Activated CD4-positive, alpha-beta memory T cell treated with anti-CD3 and anti-CD28 coated beads for 36 hours (primary cell): Measurements from ENCODE around the gene NDUFB6. TPM values are rescaled to one million over a fixed set of nuclear protein-coding genes. Genes with fewer than 3 reads are reported as not detected.
A peak's percentile ranks its signal among the peaks of the same experiment; 100 is the strongest.

Experiments used
- CTCF ChIA-PET: fragments of 350-600 bp; sonication (Branson Sonifier 250); formaldehyde crosslinking; loops from one replicate; lab custom pipeline; 2021; ENCODE audit warnings: antibody characterized with exemption, inconsistent platforms; lab: Charles Lee
- POLR2A ChIA-PET: fragments of 350-600 bp; sonication (Branson Sonifier 250); formaldehyde crosslinking; loops from one replicate; lab custom pipeline; 2021; ENCODE audit warnings: antibody characterized with exemption; lab: Charles Lee
- DNase-seq: peaks from one replicate; pipeline ENCODE4 v3.0.0-alpha.2; 2020
- H3K27ac Mint-ChIP-seq: one replicate; pipeline ENCODE4 v1.8.0; 2021; ENCODE audit warnings: mixed read lengths
- H3K27me3 Mint-ChIP-seq: one replicate; pipeline ENCODE4 v1.8.0; 2021; ENCODE audit warnings: mixed read lengths
- H3K36me3 Mint-ChIP-seq: one replicate; pipeline ENCODE4 v1.8.0; 2021; ENCODE audit warnings: mixed read lengths
- H3K4me1 Mint-ChIP-seq: one replicate; pipeline ENCODE4 v1.8.0; 2021; ENCODE audit warnings: low read depth, mixed read lengths
- H3K4me3 Mint-ChIP-seq: one replicate; pipeline ENCODE4 v1.8.0; 2021; ENCODE audit warnings: mild to moderate bottlenecking, mixed read lengths
- H3K9me3 Mint-ChIP-seq: one replicate; pipeline ENCODE4 v1.8.0; 2021; ENCODE audit warnings: mixed read lengths
- intact Hi-C: fragments of 100-400 bp; cut with micrococcal nuclease; formaldehyde crosslinking; loops from one replicate; pipeline ENCODE4 v1.15.1; 2023
- total RNA-seq, 2 experiments: library from RNA; stranded (reverse); gene quantifications; one replicate each; pipeline ENCODE4 v1.2.3, GENCODE V29; 2021

The NDUFB6 gene
- total RNA-seq, 2 experiments from 2014 or later, result 75.7 to 77.1 TPM

DNA sequence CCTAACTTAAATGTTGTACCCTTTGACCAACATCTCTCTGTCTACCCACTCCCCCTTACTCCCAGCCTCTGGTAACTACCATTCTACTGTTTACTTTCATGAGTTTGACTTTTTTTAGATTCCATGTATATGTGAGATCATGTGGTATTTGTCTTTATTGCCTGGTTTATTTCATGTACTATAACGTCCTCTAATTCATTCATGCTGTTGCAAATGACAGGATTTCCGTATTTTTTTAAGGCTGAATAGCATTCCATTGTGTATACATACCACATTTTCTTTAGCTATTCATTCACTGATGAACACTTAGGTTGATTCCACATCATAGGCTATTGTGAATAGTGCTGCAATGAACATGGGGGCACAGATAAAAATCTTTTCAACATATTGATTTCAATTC, 11.8 kb upstream of the NDUFB6 start:
- intact Hi-C loops, result loop anchor here (10.0 kb wide), 2 partner anchors 120 to 260 kb away; no protein-coding TSS in a partner anchor
- CTCF ChIA-PET, result interaction anchor here (1.3 to 4.1 kb wide), 3 partner anchors 13 to 383 kb away, joined by 3 to 26 read pairs (median 3); no protein-coding TSS in a partner anchor
- no peaks in the 10 kb centered on the region for H3K4me1 Mint-ChIP-seq

DNA sequence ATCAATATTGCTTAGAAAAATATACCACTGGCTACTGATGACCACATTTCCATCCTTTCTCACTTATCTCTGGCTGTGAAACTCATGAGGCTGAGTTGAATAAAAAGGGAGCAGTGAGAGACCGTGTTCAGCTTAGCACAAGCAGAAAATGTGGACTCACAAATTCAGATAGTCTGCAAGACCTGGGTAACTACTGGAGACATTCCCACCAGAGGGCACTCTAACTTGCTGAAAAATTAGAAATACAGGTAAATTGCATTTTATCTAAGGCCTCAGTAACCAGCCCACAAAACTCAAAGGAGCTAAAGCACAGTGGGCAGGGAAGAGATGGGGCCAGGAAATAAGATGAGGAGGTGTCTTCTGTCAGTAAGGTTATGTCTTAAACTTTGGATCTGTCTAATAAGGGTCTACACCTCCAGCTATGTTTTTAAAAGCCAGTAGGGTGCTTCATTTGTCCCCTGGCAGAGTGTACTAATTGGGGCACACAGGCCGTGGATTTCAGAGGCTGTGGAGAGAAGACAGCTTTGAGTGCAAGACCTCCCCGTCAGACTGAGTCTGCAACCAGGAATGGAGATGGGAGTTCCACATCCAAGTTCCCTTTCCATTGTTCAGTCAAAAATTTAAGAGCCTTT, 8.7 kb upstream of the NDUFB6 start:
- ChIA-PET POLR2A (no interaction called here), CTCF (interaction anchor here (0.7 to 8.2 kb wide), 15 partner anchors 9 to 387 kb away, joined by 3 to 502 read pairs (median 7); partner anchors contain the start of genes ACO1 and NDUFB6)
- Mint-ChIP-seq H3K4me3 (no peak overlapping the region), H3K4me1 (no peaks in the 10 kb centered on the region), H3K9me3 (no peaks in the 10 kb centered on the region), H3K27ac (no peak overlapping the region), H3K27me3 (peaks cover 20% of the 10 kb centered on the region), H3K36me3 (no peaks in the 10 kb centered on the region)
- peak; percentile 22 for DNase-seq
- intact Hi-C loops, result loop anchor here (10.0 kb wide), 2 partner anchors 123 to 263 kb away; no protein-coding TSS in a partner anchor

More for the DNA sequence above, 11.8 kb upstream of the NDUFB6 start:
- Mint-ChIP-seq H3K27me3 (peaks cover 10% of the 10 kb centered on the region), H3K27ac (no peak overlapping the region), H3K36me3 (no peaks in the 10 kb centered on the region), H3K4me3 (no peak overlapping the region), H3K9me3 (no peaks in the 10 kb centered on the region)
- no peak for DNase-seq
- POLR2A ChIA-PET, result no interaction called here

DNA sequence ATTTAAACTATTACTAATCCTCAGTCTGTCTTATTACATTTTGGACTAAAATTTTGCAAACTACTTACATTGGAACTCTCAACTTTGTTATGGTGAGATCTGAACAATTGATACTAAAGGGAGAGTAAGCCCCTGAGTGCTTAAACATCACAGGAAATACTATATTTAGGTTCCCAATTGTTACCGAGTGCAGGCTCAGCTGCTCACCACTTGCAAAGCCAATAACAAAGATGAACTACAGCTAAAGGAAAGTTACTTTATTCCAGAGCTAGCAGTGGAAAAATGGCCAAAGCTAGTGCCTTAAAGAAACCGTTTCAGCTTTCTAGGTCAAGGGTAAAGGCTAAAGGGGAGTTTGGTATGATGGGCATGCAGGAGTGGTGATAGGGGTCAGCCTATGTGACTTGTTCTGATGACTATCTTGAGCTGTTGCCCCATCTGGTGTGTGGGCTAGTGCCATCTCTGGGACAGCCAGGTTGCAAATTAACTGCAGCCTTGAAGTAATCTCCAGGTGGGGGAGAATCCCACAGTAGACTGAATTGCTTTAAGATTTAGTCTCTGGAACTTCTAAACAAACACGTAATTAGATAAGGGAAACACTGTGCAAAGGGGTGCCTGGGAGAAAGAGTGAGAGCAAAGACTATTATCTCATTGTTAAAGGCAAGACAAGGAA, 7.8 kb upstream of the NDUFB6 start:
- POLR2A ChIA-PET, result no interaction called here
- Mint-ChIP-seq H3K27me3 (peaks cover 17% of the 10 kb centered on the region), H3K9me3 (no peaks in the 10 kb centered on the region), H3K4me1 (no peaks in the 10 kb centered on the region), H3K36me3 (no peaks in the 10 kb centered on the region), H3K4me3 (no peak overlapping the region), H3K27ac (no peak overlapping the region)
- CTCF ChIA-PET, result interaction anchor here (0.7 to 8.2 kb wide), 21 partner anchors 8 to 388 kb away, joined by 3 to 502 read pairs (median 6); partner anchors contain the start of genes ACO1, NDUFB6 and RIGI
- no peak for DNase-seq
- intact Hi-C loops, result loop anchor here (10.0 kb wide), 2 partner anchors 124 to 264 kb away; no protein-coding TSS in a partner anchor

DNA sequence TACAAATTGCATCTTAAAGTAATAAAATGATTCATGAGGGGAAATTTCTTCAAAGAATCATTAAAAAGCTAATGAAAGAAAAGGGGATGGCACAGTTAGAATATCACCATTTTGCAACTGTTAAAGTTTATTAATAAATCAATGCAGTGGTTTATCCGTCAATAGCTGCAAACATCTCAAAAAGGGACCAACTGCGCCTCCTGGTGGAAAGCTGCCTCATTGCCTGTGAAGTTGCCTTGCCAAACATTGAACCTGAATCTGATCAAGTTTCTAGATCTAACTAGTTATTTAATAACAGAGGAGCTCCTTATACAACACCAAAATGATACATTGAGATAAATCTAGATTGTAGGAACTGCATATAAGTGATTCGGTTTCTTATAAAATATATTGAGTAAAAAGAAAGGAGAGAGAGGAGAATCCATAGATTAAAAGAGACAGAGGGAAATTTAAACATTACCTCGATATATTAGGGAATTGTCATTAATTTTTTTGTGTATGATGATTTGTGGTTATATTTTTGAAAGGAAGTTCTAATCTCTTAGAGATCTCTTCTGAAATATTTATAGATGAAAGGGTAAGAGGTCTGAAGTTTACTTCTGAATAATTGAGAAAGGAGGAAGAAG, 6.9 kb upstream of the NDUFB6 start:
- CTCF ChIA-PET, result interaction anchor here (0.6 to 8.2 kb wide), 43 partner anchors 7 to 422 kb away, joined by 3 to 502 read pairs (median 5); partner anchors contain the start of genes ACO1, APTX, NDUFB6 and RIGI
- POLR2A ChIA-PET, result interaction anchor here (1.6 kb wide), 1 partner anchor 201 kb away, joined by 6 read pairs; no protein-coding TSS in a partner anchor
- intact Hi-C loops, result loop anchor here (1.0 to 10.0 kb wide), 4 partner anchors 125 to 388 kb away; no protein-coding TSS in a partner anchor
- no peak overlapping the region for H3K4me3 Mint-ChIP-seq
- peaks cover 14% of the 10 kb centered on the region for H3K27me3 Mint-ChIP-seq
- peak; percentile 84 for DNase-seq
- H3K9me3 Mint-ChIP-seq, result no peaks in the 10 kb centered on the region
- H3K36me3 Mint-ChIP-seq, result no peaks in the 10 kb centered on the region
- H3K4me1 Mint-ChIP-seq, result no peaks in the 10 kb centered on the region
- H3K27ac Mint-ChIP-seq, result no peak overlapping the region

DNA sequence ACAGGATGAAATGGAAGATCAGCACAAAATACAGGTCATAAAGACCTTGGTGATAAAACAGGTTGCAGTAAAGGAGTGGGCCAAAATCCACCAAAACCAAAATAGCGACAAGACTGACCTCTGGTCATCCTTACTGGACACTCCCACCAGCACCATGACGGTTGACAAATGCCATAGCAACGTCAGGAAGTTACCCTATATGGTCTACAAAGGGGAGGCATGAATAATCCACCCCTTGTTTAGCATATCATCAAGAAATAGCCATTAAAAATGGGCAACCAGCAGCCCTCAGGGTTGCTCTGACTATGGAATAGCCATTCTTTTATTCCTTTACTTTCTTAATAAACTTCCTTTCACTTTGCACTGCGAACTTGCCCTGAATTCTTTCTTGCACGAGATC, 6.0 kb upstream of the NDUFB6 start:
- intact Hi-C loops, result loop anchor here (1.0 kb wide), 2 partner anchors 200 to 389 kb away; no protein-coding TSS in a partner anchor
- Mint-ChIP-seq H3K27ac (no peak overlapping the region), H3K36me3 (no peaks in the 10 kb centered on the region)

DNA sequence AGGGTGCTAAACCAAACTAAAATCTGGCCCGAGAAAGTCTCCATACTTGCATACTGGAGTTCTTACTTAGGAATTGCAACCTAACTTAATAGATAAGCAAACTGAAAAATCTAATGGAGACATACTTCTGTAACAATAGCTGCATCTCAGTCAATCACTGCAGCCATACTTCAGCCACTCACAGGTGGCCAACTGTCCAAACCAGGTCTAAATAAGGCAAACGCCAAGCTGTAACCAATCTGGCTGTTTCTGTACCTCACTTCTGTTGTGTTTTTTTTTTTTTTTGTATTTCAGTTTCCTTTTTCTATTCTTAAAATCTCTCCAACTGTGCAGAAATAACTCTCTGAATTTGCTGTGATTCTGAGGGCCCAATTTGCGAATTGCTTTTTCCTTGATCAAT, 4.4 kb upstream of the NDUFB6 start:
- no peak overlapping the region for H3K4me3 Mint-ChIP-seq
- CTCF ChIA-PET, result interaction anchor here (1.1 to 8.2 kb wide), 2 partner anchors 195 to 200 kb away, joined by 3 to 502 read pairs; no protein-coding TSS in a partner anchor
- no peaks in the 10 kb centered on the region for H3K9me3 Mint-ChIP-seq
- no peak overlapping the region for H3K27ac Mint-ChIP-seq
- H3K27me3 Mint-ChIP-seq, result peaks cover 13% of the 10 kb centered on the region
- peaks cover 2% of the 10 kb centered on the region for H3K36me3 Mint-ChIP-seq
- no peak for DNase-seq
- peaks cover 11% of the 10 kb centered on the region for H3K4me1 Mint-ChIP-seq
- intact Hi-C loops, result no loop called here
- POLR2A ChIA-PET, result no interaction called here

More for the DNA sequence above, 6.0 kb upstream of the NDUFB6 start:
- POLR2A ChIA-PET, result interaction anchor here (1.6 kb wide), 1 partner anchor 200 kb away, joined by 6 read pairs; no protein-coding TSS in a partner anchor
- H3K9me3 Mint-ChIP-seq, result no peaks in the 10 kb centered on the region
- peaks cover 1% of the 10 kb centered on the region for H3K4me1 Mint-ChIP-seq
- no peak overlapping the region for H3K4me3 Mint-ChIP-seq
- DNase-seq, result no peak
- CTCF ChIA-PET, result interaction anchor here (0.8 to 8.2 kb wide), 28 partner anchors 10 to 390 kb away, joined by 3 to 502 read pairs (median 5); partner anchors contain the start of genes ACO1, RIGI, SMIM27 and TOPORS
- H3K27me3 Mint-ChIP-seq, result peaks cover 13% of the 10 kb centered on the region

DNA sequence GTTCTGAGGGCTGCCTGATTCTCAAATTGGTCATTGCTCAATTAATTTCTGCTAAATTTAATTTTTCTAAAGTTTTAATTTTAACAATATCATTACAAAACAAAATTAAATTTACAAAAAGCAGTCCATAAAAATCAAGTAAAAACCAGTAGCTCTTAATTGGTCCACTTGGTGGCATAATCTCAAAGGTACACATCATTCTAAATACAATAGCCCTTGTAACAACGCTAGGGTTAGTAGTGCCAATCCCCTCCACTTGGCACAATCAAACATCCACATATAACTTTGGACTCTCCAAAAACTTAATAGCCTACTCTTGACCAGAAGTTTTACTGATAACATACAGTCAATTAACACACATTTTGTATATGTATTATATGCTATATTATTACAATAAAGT, 1.9 kb upstream of the NDUFB6 start:
- peaks cover 10% of the 10 kb centered on the region for H3K27me3 Mint-ChIP-seq
- peaks cover 5% of the 10 kb centered on the region for H3K36me3 Mint-ChIP-seq
- no peak overlapping the region for H3K4me3 Mint-ChIP-seq
- no peaks in the 10 kb centered on the region for H3K9me3 Mint-ChIP-seq
- no peak for DNase-seq
- ChIA-PET POLR2A (no interaction called here), CTCF (interaction anchor here (0.7 to 4.0 kb wide), 5 partner anchors 23 to 688 kb away, joined by 3 to 147 read pairs (median 43); partner anchors contain the start of genes ACO1, RIGI, SMIM27 and TOPORS)
- intact Hi-C loops, result loop anchor here (5.0 kb wide), 1 partner anchor 587 kb away; no protein-coding TSS in a partner anchor
- no peak overlapping the region for H3K27ac Mint-ChIP-seq
- peaks cover 26% of the 10 kb centered on the region for H3K4me1 Mint-ChIP-seq

DNA sequence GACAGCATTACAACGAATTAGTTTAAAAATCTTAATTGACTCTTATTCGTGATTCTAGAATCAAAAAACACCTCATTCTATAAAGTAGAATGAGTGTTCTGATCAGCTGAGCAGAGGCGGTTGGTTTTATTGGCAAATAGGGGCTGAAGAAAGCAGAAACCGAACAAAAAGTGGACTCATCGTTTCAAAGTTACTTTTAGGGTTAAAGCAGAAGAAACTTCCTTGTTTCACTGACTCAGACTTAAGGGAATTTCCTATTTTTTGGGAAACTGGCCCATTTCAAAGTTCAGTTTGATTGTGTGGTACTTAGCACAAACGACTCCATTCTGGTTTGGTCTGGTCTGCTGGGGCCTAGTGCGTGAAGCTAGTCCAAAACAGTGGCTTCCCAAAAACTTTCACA, 862 bp upstream of the NDUFB6 start:
- H3K4me3 Mint-ChIP-seq, result peak overlapping the region; percentile 98
- H3K4me1 Mint-ChIP-seq, result peaks cover 27% of the 10 kb centered on the region
- H3K9me3 Mint-ChIP-seq, result no peaks in the 10 kb centered on the region
- H3K27ac Mint-ChIP-seq, result peak overlapping the region; percentile 95
- H3K27me3 Mint-ChIP-seq, result peaks cover 4% of the 10 kb centered on the region
- CTCF ChIA-PET, result interaction anchor here (2.6 to 4.0 kb wide), 5 partner anchors 8 to 195 kb away, joined by 22 to 147 read pairs (median 43); partner anchors contain the start of genes ACO1, RIGI, SMIM27 and TOPORS
- POLR2A ChIA-PET, result interaction anchor here (2.3 to 3.1 kb wide), 2 partner anchors 22 to 194 kb away, joined by 15 to 20 read pairs; partner anchors contain the start of genes SMIM27 and TOPORS
- H3K36me3 Mint-ChIP-seq, result peaks cover 7% of the 10 kb centered on the region
- intact Hi-C loops, result loop anchor here (1.0 to 5.0 kb wide), 3 partner anchors 190 to 588 kb away; partner anchors contain the start of genes ACO1 and APTX
- no peak for DNase-seq

DNA sequence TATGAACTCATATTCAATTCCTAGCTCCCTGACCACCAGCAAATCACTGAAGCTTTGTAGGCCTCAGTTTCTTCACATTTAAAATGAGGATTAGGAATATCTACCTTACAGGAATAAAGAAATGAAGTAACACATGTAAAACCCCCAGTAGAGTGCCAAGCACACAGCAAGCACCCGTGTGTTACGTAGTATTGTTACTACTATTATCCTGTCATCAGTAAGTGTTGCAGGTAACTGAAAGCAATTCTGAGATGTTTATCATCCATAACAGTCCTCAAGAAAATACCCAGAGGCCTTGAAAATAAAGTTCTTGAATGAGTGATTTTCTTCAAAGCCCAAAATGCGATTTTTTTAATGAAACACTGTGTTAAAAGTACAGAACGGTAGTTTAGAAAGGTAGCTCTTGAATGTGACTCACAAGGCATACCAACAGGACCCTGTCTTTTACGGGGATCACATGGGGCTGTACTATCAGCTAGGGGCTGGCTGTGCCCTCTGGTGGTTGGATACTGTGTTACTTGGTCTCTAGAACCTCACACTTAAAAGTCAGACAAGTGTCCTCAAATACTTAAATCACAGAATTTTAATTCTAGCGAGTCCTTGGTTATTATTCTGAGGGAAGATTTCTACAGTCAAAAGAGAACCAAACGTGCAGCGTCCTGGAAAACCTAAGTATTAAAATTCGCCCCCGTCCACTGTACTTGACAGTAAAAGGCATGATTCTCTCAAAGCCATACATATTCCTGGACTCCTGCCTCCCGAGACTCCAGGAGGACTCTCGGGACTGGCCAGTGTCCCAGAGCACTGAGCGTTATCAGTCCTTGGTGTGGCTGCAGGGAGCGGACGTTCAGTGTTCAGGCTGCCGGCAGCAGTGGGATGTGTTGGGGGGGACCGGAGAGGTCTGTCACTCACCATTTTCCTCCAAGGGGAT, 725 bp downstream of the NDUFB6 start:
- CTCF ChIA-PET, result interaction anchor here (0.6 to 4.0 kb wide), 22 partner anchors 9 to 194 kb away, joined by 3 to 147 read pairs (median 5); partner anchors contain the start of genes ACO1, RIGI, SMIM27 and TOPORS

DNA sequence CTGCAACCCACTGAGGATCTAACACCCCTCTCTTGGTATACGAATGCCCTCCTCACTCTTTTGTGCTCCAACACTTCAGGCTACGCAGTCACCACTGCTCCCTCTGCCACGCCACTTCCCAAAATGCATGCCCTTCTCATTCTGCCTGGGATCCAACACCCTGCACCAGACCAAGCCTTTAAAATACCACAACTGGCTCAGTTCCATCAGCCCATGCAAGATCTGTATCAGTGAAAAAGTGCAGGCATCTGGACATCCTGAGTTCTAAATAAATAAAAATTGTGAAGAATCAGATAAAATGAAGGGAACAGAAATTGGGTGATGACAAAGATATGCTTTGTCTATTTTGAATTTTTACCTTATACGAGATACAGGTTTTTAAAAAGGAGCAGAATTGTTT, 2.7 kb downstream of the NDUFB6 start:
- intact Hi-C loops, result loop anchor here (5.0 kb wide), 1 partner anchor 592 kb away; no protein-coding TSS in a partner anchor
- Mint-ChIP-seq H3K27me3 (no peaks in the 10 kb centered on the region), H3K4me3 (no peak overlapping the region), H3K27ac (no peak overlapping the region), H3K36me3 (peaks cover 28% of the 10 kb centered on the region), H3K4me1 (peaks cover 27% of the 10 kb centered on the region), H3K9me3 (no peaks in the 10 kb centered on the region)
- DNase-seq, result no peak
- CTCF ChIA-PET, result no interaction called here
- POLR2A ChIA-PET, result no interaction called here

More for the DNA sequence above, 725 bp downstream of the NDUFB6 start:
- intact Hi-C loops, result loop anchor here (1.0 to 5.0 kb wide), 6 partner anchors 20 to 590 kb away; partner anchors contain the start of genes DNAJA1, RIGI, SMIM27 and SMU1
- POLR2A ChIA-PET, result interaction anchor here (1.3 to 3.1 kb wide), 5 partner anchors 9 to 193 kb away, joined by 5 to 20 read pairs (median 7); partner anchors contain the start of genes ACO1, RIGI, SMIM27 and TOPORS
- DNase-seq, result peak; percentile 85
- no peaks in the 10 kb centered on the region for H3K27me3 Mint-ChIP-seq
- no peaks in the 10 kb centered on the region for H3K9me3 Mint-ChIP-seq
- peaks cover 27% of the 10 kb centered on the region for H3K4me1 Mint-ChIP-seq
- H3K4me3 Mint-ChIP-seq, result peak overlapping the region; percentile 98
- peak overlapping the region; percentile 95 for H3K27ac Mint-ChIP-seq
- peaks cover 15% of the 10 kb centered on the region for H3K36me3 Mint-ChIP-seq
